GM19463 (cell line): ENCODE measurements around the gene VENTX.

ENCODE experiments used
- ATAC-seq: cut with Tn5 transposase; IDR thresholded peaks from one replicate; pipeline ENCODE4 v1.9.1; 2021; ENCODE audit warnings: mild to moderate bottlenecking, moderate library complexity; ENCODE audit not compliant: unreplicated experiment

The VENTX gene

DNA sequence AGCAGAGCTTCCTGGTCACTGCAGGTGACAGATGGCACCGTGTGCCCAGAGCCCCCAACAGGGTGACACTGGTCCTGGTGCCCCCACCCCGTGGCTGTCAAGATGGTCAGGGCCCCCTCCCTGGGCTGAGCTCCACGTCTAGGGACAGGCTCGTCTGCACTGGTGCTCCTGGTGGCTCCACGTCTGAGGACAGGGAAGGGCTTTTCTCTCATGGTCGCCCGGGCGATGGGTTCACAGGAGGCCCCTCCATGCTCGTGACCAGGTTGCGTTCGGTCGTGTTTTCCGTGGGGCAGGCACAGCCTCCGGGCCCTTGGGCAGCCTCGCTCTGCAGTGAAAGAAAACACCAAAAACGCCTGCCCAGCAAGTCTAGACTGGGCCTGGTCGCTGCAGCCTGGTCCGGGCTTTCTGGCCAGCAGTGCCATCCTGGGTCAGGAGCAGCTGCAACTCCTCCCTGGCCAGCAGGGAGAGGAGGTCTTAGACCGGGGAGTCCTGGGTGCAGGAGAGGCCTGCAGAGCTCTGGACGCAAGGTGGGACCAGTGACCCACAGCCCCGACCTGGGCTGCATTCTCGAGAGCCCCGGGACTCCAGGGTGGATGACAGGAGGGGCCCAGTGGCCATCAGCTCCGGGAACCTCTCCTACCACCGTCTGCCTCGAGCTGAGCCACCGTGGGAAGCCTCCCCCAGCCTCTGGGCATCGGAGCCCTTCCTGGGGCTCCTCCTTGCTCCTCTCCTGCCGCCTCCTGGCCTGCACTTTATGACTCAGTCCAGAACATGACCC is 35.5 kb upstream of the VENTX start:
- ATAC-seq, result no peak

DNA sequence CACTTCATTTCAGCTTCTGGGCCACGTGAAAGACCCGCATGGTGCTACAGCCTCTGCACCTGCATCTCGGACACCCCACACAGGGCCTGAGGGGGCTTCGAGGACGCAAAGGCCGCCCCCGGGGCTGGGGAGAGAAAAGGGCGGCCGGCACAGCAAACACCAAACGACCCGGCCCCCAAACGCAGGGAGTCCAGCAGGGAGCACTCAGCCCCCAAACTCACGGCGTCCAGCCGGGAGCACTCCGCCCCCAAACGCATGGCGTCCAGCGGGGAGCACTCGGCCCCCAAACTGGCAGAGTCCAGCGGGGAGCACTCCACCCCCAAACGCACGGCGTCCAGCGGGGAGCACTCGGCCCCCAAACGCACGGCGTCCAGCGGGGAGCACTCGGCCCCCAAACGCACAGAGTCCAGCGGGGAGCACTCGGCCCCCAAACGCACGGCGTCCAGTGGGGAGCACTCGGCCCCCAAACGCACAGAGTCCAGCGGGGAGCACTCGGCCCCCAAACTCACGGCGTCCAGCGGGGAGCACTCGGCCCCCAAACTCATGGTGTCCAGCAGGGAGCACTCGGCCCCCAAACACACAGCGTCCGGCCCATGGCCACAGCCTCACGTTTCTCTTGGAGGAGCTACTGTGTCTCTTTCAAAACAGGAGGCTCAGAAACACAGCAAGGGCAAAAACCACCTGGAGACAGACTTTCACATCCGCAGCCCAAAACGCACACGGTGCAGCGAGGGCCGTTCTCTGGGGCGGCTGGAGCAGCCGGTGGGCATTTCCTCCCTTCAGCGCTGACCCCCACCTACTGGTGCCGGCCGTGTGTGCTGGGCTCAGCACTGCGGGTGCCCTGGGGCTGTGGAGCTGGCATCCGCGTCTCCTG is 34.6 kb upstream of the VENTX start:
- ATAC-seq, result no peak

DNA sequence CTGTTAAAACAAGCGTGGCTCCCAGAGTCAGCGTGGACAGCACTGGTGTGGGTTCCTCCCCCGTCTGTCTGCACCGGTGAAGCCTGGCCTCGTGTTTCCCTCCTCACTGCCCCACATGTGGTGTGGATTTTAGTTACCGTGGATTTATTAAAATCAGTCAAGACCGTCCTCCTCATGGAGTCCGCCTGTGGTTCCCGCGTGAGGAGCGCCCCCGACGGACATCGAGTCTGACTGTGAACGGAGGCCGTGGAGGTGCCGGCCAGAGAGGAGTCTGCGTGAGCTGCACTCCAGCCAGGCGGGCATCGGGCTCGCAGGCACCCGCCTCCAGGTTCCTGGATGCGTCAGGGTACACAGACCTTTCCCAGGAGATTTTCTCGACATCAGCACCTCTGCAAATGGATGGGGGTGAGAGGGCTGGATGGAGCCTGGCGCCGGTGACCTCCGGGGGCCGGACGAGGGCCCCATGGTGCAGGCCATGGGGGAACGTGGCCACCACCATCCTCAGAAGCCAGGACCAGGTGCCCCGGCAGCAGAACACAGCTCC is 33.9 kb upstream of the VENTX start:
- no peak for ATAC-seq

DNA sequence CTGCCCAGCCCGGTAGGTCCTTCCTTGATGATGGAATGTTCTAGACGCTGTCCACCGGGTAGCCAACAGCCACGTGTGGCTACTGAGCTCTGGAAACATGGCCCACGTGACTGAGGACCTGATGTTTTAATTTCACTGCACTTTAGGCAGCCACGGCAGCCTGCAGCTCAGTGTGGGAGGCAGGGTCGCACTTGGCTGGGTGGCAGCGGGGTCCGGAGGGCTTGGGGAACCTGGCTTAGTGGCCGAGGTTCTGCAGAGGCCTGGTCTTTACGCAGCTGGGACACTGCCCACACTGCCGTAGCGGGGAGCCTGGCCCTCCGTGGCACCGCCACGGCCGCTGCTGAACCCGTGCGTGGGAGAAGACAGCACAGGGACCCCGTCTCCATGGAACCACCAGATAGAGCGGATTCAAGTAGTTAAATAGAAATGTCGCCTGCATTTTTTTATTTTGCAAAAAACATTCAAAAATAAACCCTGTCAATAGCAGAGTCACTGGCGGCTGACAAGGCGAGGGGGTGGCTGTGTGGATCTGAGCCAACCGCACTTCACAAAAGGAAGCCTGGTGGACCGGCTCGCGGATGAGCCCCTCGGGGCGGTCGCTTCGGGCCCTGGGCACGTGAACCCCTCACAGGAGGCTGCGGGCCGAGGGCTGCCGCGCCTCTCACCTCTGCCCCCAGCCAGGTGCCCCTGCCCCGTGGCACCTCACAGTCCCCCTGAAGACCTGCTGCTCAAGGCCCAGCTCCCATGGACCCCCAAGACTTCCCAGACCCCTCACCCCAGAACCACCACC is 33.2 kb upstream of the VENTX start:
- no peak for ATAC-seq

DNA sequence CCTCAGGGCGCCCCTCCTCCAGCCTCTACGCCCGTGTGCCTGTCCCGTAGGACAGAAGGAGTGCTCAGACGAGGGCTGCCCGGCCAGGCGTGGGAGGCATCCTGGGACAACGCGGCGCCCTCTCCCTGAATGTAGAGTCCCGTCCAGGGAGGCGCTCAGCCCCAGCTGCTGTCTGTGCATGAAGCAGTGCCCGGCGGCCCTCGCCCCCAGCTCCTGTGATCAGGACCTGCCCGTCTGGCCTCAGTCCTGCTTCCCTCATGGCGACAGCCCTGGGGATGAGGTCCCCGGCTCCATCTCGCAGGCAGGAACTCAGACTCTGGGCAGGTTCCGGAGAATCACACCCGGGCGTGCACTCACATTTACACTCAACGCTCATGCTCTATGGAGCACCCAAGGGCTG is 32.5 kb upstream of the VENTX start:
- ATAC-seq, result no peak

DNA sequence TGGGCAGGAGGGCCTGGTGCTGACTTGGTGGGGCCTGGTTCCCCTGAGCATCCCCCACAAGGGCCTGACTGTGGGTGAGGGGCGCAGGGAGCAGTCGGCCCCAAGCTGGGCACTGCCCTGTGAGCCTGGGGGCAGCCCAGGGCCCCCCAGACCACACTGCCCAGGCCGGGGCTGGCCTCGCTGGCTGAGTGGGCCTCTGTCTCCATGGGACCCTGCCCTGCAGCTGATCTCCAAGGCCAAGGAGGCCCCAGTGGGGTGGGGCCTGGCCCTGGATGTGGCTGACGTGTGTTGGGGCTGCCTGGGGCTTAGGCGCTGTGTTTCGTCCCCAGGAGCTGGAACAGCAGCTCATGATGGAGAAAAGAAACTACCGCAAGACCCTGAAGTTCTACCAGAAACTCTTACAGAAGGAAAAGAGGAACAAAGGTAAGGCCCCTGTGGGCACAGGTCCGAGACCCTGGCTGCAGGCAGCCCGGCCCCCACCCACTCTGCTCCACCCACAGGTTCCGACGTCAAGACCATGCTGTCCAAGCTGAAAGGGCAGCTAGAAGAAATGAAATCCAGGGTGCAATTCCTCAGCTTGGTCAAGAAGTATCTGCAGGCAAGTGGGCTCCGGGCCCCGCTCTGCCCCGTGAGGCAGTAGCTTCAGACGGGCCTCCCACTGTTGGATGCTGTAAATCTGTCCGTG is 31.2 kb upstream of the VENTX start:
- ATAC-seq, result no peak

DNA sequence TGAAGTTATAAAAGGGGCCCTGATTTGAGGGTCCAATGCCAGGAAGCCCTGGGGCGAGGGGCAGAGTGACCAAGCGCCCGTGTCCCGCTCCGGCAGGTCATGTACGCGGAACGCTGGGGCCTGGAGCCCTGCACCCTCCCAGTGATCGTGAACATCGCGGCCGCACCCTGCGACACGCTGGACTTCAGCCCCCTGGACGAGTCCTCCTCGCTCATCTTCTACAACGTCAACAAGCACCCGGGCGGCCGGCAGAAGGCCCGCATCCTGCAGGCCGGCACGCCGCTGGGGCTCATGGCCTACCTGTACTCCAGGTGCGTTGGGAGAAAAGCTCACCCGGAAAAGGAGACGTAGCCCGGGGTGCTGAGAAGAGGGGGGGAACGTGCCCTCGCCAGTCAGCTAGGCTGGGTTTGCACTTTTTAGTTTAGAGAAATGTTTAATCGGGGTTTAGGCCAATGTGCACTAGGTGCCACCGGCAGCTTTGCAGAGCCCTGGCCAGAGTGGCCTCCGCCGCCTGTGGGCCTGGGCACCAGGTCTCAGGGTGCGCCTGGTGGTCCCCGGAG is 30.5 kb upstream of the VENTX start:
- no peak for ATAC-seq

DNA sequence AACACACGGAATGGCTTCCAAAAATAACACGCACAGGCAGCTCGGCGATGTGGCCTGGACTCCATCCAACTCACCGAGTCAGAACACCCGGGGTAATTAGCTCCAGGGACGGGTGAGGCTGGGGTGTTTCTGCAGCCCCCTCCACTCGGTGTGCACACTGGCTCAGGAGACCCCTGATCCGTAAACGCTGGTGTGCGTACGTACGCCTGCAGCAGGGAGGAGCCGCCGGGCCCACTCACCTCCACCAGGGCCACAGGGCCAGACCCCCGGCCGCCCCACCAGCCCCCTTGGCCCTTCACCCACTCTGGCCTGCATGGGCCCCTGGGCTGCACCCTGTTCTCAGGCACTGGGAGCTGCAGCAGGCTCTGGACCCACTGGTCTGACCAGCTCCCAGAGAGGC is 30.0 kb upstream of the VENTX start:
- no peak for ATAC-seq

DNA sequence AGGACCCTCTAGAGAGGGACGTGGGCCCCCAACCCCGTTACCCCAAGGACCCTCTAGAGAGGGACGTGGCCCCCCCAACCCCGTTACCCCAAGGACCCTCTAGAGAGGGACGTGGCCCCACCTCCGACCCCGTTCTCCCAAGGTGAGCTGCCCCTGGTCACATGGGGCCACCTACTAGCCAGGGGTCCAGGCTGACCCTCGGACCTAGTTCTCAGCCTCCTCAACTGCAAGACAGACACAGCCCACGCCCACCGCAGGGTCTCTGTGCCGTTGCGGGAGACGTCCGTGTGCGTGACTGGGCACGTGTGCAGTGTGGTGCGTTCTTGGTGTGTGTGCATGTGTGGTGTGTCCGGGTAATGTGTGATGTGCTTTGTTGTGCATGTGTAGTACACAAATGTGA is 29.2 kb upstream of the VENTX start:
- no peak for ATAC-seq

DNA sequence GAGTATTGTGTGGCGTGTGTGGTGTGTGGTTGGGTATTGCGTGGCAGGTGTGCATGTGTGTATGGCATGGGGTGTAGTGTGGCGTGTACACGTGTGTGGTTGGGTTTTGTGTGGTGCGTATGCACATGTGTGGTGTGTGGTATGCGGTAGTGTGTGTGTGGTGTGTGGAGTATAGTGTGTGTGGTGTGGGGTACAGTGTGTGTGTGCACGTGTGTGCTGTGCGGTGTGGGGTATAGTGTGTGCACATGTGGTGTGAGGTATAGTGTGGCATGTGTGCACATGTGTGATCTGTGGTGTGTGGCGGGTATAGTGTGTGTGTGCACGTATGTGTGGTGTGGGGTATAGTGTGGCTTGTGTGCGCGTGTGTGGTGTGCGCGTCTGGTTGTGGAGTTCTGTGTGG is 28.5 kb upstream of the VENTX start:
- ATAC-seq, result no peak

DNA sequence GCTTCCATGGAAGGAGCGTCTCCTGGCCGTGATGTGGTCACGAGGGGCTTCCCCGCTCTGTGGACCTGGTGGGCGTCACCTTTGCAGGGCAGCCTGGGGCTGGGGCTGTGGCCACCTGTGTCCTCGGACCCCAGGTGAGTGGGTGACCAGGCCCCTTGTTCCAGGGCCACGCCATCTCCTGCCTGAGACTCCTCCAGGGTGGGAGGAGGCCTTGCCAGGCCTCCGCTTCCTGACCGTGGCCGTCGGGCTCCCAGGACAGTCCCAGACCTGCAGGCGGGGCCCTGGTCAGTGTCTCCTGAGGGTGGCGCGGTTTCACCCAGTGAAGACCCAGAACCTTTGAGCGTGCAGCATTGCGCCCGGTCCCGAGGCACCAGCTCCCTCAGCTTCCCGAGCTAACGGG is 28.0 kb upstream of the VENTX start:
- ATAC-seq, result no peak

DNA sequence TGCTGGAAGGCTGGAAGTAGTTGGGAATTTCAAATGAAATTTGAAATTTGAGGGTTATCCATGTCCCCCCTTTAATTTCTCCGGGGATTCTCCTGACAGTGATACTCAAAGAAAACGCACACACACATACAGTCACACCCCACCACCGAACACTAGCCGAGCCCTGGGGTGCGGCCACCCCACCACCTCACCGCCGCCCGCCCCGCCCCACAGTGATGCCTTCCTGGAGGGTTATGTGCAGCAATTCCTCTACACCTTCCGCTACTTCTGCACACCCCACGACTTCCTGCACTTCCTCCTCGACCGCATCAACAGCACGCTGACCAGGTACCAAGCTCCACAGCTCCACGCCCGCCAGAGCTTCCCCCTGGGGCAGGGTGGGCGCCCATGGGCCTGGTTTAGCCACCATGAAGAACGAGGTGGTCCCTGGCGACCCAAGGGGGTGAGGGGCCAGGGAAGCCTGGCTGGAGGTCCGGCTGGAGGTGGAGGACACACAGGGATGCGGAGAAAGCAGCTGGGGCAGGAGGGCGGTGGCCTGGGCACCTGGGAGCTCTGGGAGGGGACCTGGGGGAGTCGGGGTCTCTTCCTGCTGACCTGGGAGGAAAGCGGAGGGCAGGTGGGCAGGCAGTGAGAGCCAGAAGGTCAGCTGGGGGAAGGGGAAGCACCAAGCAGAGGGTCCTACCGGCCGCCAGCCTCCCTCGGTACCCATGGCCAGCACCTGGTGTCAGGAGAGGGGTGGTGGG is 27.1 kb upstream of the VENTX start:
- ATAC-seq, result no peak

DNA sequence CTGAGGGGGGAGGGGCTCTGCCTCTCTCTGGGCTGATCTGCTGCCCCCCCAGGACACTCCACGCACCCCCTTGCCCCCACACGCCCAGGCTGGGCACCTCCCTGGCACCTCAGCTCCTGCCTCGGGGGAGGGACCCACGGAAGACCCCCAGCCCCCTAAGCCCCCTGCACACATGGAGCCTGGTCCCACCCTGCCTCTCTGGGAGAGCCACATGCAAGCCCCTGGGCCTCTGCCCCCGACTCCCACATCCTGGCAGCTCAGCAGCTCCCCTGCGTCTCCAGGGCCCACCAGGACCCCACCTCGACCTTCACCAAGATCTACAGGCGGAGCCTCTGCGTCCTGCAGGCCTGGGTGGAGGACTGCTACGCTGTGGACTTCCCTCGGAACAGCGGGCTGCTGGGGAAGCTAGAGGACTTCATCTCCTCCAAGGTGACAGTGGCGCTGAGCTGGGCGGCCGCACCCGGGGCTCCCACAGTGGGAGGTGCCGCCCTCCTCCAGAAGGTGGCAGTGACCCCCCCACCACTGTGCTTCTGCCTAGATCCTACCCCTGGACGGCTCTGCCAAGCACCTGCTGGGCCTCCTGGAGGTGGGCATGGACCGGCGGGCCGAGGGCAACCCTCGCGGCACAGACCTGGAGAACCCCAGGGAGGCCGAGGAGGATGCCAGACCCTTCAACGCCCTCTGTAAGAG is 26.4 kb upstream of the VENTX start:
- ATAC-seq, result no peak

DNA sequence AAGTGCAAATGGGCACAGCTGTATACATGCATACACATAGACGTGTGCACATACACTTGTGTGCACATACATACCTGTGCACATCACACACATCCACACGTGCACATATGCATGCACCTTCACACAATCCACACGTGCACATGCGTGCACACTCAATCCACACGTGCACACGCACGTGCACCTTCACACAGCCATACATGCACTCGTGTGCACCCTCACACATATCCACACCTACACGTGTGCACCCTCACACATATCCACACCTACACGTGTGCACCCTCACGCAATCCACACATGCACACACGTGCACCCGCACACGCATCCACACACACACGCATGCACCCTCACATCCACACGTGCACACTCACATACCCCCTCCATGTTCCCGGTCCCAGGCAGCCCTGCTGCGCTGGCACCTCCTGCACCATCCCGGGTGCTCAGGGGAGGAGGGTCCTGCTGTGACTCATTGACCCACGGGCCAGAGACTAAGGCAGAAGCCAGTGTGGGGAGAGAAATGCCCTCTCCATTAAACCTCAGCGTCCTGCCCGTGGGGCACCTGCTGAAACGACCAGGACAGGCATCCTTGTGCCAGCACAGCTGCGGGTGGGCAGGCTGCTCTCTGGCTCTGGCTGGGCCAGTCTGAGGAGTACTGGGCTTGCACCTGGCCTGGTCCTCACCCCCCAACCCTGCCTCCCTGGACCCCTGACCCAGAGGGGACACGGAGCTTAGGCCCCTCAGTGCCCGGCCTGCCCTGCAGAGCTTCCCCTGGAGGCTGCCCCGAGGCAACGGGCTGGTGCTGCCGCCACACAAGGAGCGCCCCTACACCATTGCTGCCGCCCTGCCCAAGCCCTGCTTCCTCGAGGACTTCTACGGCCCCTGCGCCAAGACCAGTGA is 25.4 kb upstream of the VENTX start:
- no peak for ATAC-seq

DNA sequence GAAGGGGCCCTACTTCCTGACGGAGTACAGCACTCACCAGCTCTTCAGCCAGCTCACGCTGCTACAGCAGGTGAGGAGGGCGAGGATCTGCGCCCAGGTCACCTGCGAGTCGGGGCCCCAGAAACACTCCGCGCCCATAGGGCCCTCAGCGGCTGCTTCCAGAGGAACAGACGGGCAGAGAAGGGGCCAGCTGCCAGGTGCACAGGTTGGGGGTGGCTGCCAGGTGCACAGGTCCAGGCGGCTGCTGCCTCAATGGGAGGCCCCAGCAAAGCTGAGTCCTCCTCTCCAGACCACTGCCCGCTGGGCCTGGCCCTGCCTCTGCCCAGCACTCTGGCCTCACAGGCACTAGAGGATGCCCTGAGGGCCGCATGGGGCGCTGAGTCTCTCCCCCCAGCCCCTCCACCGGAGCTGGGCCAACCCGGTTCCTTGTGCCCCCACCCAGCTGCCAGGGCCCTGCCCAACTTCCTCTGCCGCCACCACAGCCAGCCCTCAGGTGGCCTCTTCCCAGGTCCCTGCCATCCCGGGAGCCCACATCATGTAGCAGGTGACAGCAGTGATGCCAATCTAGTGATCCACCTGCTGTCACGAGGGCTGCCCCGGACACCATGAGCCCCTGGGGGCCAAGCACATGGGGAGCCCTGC is 24.7 kb upstream of the VENTX start:
- no peak for ATAC-seq

DNA sequence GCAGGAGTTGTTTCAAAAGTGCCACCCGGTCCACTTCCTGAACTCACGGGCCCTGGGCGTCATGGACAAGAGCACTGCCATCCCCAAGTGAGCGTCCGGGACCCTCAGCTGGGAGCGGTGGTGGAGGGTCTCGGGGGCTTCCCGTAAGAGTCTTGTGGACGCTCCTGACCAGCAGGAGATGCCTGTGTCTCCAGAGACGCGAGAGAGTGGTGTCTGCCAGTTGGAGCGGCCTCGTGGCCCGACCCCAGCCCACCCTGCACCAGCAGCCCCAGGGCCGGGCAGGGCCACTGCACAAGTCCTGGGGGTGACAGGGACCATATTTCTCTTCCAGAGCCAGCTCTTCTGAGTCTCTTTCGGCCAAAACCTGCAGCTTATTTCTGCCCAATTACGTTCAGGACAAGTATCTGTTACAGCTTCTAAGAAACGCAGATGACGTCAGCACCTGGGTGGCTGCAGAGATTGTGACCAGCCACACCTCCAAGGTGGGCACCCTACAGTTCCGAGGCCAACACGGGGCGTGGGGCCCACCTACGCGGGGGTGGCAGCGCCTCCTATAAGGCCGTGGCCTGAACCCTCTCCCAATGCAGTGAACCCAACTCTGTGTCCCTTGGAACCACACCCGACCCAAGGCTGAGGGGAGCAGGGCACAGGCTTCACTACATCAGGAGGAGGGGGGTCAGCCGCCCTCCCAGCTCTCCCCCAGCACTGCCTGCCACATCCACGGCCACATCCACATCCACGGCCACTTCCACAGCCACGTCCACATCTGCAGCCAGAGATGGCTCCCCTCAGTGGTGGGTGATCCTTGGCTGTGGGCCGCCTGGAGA is 23.8 kb upstream of the VENTX start:
- no peak for ATAC-seq
